Testis (tissue), 2 donors: ENCODE measurements around the gene GCA.

Experiments
- CTCF ChIP-seq, 3 experiments: fragments of 450-650 bp in 2 of 3; fragments of 200-600 bp in 1 of 3; sonication (generic) in 1 of 3; IDR thresholded peaks; one replicate each; pipeline ENCODE4 v1.5.1; 2016 to 2019; ENCODE audit warnings: antibody characterized with exemption in 3 of 3, mild to moderate bottlenecking in 2 of 3, moderate library complexity in 1 of 3
- POLR2A ChIP-seq: fragments of 450-650 bp; IDR thresholded peaks from one replicate; pipeline ENCODE4 v1.6.1; 2017; ENCODE audit warnings: antibody characterized with exemption, mild to moderate bottlenecking, moderate library complexity

DNA sequence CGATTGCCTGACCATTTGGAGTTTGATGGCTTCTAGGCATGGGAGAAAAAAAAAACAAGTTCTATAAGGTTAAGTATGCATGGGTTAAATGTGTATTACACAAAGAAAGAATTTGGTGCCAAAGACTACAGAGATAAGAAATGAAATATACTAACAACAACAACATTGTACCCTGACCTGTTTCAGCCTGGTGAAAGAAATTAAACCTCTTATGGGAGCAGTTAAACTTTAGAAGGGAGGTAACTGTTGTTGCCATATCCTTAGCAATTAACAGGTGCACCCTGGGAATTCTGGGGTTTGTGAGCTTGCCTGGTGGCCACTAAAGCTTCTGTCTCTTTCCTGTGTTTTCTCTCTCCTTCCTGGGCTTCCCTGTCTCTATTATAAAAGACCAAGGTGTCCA is 19.0 kb upstream of the GCA start:
- TF ChIP-seq CTCF (IDR thresholded peaks at IDR 0.05): no peak
- TF ChIP-seq POLR2A: no peak
